Mammary epithelial cell (primary cell): ENCODE data around the gene RPL10.

Source experiments
- EZH2 ChIP-seq: IDR thresholded peaks from 2 replicates; pipeline ENCODE4 v1.6.1; 2012; ENCODE audit warnings: low read length, inconsistent platforms, borderline replicate concordance
- TF ChIP-seq, protein P1 (sequence below), 2 donors: IDR thresholded peaks in 1 of 2; conservative IDR thresholded peaks in 1 of 2; 2 replicates each; pipeline ENCODE4 v1.5.1; 2011 to 2012; ENCODE audit warnings: inconsistent platforms in 2 of 2, low read length in 2 of 2, mild to moderate bottlenecking in 2 of 2, control low read depth in 1 of 2, low read depth in 1 of 2; ENCODE audit not compliant: insufficient read depth in 1 of 2; ENCODE audit errors: extremely low read depth in 1 of 2

DNA sequence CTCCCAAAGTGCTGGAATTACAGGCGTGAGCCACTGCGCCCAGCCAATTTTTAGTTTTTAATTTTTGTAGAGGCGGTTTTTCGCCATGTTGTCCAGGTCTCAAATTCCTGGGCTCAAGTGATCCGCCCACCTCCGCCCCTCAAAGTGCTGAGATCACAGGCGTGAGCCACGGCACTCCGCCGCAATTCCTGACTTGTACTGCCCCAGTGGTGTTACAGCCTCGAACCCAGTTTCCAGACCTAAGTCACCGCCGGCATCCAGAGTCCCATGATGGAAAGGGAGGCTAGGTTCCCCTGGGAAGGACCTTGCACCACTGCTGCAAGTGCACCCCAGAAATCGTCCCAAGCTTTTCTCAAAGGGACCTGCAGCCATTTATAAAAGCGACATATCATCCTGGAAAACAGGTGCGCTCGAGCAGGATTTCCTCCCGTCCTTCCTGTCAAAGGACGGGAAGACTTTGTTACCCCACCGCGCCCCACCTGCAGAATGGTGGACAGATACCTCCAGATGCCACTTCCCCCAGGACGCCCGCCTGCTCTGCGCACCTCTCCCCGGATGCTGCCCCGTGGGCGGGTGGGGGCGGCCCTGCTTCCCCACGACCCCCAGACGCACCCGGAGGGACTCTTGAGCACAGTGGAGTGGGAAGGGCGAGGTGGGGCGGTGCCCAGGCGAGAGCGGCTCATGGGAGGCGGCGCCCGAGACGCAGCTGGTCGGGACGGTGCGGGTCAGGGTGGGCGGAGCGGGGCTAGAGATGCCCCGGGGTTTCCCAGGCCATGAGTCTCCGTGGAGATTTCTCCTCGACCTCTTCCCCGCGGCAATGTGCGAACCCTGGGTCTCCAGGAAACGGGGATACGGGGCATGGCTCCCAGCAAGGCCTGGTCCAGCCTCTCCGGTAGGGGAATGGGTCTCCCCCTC lies 947 bp upstream of the RPL10 start:
- TF ChIP-seq, protein P1, sequence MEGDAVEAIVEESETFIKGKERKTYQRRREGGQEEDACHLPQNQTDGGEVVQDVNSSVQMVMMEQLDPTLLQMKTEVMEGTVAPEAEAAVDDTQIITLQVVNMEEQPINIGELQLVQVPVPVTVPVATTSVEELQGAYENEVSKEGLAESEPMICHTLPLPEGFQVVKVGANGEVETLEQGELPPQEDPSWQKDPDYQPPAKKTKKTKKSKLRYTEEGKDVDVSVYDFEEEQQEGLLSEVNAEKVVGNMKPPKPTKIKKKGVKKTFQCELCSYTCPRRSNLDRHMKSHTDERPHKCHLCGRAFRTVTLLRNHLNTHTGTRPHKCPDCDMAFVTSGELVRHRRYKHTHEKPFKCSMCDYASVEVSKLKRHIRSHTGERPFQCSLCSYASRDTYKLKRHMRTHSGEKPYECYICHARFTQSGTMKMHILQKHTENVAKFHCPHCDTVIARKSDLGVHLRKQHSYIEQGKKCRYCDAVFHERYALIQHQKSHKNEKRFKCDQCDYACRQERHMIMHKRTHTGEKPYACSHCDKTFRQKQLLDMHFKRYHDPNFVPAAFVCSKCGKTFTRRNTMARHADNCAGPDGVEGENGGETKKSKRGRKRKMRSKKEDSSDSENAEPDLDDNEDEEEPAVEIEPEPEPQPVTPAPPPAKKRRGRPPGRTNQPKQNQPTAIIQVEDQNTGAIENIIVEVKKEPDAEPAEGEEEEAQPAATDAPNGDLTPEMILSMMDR (conservative IDR thresholded peaks at IDR 0.05 in 1 of 2, IDR thresholded peaks at IDR 0.05 in 1 of 2; ENCODE audit: extremely low read depth in 1 of 2, insufficient read depth in 1 of 2, low read depth in 1 of 2, low read length in 2 of 2) = no peak
- TF ChIP-seq EZH2 = no peak
